ENCODE data around the gene UNC5CL.

The UNC5CL gene, protein sequence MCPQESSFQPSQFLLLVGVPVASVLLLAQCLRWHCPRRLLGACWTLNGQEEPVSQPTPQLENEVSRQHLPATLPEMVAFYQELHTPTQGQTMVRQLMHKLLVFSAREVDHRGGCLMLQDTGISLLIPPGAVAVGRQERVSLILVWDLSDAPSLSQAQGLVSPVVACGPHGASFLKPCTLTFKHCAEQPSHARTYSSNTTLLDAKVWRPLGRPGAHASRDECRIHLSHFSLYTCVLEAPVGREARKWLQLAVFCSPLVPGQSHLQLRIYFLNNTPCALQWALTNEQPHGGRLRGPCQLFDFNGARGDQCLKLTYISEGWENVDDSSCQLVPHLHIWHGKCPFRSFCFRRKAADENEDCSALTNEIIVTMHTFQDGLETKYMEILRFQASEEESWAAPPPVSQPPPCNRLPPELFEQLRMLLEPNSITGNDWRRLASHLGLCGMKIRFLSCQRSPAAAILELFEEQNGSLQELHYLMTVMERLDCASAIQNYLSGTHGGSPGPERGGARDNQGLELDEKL

DNA sequence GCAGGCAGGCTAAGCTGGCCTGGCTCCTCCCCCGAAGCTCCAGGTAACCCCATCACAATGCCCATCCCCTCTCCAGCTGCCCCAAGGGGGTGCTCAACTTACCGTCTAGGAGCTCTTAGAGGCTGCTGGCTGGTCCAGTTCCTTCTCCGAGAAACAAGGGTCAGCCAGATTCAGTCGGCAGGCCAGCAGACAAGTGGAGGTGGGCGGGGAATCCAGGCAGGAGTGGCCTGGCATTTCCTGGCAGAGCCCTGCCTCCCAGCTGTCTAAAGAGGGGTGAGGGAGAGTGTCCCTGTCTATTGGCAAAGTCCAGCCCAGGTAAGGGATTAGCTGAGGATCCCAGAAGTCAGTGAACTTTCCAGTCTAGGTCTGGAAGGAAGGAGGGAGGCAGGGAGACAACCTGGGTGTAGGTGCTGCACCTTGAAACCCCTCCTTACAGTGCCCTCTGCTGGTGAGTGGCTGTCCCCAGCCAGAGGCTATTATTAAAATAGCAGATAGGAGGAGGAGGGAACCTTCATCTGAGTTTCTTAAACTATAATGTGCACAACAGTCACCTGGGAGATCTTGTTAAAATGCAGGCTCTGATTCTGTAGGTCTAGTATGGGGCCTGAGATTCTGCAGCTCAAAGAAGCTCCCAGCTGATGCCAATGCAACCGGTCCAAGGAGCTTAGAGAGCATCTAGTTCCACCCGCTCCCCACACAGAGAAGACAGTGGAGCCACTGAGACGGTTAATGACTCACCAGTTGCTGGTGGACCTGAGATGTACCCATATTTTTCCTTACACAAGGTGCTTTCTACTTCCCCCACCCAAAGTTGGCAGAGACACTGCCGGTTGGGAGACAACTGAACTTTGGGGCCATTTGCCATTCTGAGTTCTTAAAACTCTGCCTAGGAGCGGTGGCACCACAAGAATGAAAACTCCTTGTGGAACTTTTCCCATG lies at the start of gene UNC5CL:
Gene UNC5CL (minus strand): TSS at position 162 of the 939 bp plus-strand sequence. CDS start 4,147 bp downstream, outside the sequence.
- DNase-seq (ENCODE audit: low read depth), result no peak

DNA sequence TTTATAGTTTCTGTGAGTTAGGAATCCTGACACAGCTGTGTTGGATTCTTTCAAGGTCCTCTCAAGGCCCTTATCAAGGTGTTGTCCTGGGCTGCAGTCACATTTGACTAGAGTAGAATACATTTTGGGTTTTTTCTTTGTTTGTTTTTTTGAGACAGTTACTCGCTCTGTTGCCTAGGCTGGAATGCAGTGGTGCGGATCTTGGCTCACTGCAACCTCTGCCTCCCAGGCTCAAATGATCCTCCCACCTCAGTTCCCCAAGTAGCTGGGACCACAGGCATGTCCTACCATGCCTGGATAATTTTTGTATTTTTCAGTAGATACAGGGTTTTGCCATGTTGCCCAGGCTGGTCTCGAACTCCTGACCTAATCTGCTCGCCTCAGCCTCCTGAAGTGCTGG lies 49.4 kb upstream of the UNC5CL start:
- DNase-seq (ENCODE audit: low read depth), result no peak

DNA sequence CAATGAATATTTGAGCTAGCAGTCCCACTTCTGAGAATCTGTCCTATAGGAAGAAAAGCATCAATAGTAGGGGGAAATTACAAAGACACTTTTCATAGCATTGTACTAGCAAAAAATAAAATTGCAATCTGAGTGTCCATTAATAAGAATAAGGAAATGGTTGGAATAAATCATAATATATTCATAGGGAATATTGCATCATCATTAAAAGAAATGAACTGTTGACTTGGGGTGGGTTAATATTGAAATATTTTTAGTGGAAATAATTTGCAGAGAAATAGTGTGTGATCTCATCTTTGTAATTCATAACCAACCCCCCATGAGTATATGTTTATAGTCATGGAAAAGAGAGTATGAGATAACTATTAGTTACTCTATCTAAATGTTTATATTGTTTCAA lies 46.2 kb upstream of the UNC5CL start:
- DNase-seq (ENCODE audit: low read depth), result no peak

DNA sequence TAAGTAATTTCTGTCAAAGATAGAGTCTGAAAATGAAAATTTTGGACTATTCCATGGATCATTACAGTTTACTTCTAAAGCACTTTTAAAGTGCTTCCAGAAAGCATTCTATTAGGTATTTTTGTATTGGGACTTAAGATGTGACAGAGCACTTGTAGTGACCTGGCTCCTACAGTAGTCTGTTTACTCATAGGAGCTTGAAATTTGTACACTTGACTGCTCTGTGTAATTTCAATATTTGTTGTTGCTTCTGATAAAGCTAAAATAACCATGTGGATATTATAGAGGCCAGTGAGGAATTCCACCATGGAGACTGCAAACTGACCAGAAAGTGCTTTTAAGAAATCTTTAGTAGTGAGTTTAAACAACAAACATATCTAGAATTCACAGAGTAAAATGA lies 44.1 kb upstream of the UNC5CL start:
- DNase-seq (ENCODE audit: low read depth), result no peak

DNA sequence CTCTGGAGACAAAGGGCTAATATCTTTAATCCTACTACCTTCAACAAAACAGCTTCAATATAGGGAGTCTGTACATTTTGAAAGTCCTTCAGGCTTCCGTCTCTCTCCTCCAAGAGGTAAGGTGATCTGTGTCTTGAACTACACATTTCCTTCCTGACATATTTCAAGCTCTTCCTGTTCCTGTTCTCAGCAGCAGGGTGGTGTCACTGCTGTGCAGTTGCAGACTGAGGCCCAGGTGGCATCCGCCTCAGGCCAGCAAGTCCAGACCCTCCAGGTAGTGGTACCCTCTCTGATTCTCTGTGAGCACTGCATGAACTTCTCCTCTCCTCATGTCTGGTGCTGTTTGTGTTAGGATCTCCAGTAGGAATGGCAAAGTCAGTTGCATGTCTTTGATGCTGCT lies 41.6 kb upstream of the UNC5CL start:
- DNase-seq (ENCODE audit: low read depth), result no peak

DNA sequence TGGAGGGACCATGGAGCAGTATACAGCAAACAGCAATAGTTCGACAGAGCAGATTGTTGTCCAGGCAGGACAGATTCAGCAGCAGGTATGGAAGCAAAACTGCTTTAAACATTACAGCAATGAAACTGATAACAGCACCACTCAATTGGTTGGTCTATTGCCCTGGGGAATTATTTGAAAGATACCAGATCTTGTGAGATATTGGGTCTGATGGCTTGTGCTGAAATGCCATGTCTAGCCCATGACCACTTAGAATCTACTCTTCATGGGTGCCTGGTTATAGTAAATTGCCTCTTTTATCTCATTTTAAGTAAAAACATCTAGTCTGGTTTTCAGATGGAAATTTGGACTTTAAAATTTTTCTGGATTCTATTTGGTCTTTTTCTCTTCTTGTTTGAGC lies 40.1 kb upstream of the UNC5CL start:
- no peak for DNase-seq (ENCODE audit: low read depth)

DNA sequence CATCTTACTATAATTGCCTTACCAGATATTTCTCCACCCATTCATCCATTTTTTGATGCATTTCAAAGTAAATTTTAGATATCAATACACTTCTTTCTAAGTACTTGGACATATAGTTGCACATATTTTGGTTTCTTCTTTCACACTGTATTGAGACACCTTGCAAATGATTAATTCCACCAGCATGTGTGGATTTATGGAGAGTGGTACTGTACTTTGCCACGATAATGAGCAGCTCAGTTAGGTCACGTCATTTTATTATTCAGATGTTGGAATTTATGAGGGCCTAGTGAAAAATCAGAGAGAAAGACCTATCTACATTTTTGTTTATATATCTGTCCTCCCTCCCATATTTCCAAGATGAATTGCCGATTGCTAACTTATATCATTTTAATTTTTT lies 39.1 kb upstream of the UNC5CL start:
- no peak for DNase-seq (ENCODE audit: low read depth)

DNA sequence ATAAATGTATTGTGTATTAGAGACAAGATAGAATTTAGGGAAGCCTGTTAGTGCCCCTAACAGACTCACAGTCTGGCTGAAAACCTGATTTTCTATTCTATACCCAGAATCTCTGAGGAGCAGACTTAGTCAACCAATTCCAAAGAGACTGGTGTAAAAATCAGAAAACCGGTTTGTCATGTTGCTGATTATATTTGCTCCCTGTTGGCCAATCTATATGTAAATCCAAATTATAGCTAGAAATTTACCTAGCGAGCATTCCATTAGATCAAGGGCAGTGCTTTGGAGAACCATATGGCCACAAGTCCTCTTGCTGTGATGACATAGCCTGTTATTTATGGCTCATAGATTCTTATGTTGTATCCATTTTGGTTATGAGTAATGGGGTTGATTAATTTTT lies 38.5 kb upstream of the UNC5CL start:
- DNase-seq (ENCODE audit: low read depth), result no peak

DNA sequence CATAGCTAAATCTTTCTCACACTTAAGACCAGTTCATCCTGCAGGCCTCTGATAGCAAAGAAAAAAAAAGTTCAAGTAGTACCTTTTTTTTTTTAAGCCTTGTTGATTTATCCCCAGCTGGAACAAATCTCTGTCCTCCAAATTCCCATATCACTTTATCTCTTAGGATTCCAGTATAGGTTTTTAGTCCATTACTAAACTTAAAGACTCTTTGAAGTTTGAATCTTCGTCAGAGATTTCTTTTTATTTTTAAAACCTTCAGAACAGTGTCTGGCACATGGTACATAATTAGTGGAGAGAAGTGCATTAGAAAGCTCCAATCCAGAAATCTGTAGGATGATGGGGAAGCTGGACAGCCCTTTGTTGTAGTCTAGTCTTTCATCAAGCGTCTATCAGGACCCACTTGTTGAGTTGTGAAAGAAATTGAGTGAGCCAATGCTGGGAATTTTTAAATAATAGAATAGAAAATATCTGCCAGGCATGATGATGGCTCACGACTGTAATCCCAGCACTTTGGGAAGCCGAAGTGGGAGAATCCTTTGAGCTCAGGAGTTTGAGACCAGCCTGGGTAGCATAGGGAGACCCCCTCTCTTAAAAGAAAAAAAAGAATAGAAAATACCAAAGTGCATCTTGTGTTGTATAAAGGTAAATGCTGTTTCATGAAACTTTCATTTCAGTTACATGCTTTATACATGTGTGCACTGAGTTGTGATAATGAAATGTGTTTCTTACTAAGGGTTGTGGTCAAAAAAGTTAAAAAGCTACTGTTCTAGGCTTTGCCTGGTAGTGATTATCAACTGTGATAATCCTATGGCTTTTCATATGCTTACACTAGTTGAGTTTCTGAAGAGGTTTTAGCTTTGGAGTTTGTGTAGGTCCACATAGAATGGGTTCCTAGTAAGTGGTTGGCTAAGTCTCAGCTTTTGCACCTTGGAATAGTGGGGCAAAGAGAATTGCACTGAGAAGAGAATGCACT lies 36.9 kb upstream of the UNC5CL start:
- DNase-seq (ENCODE audit: low read depth), result no peak

DNA sequence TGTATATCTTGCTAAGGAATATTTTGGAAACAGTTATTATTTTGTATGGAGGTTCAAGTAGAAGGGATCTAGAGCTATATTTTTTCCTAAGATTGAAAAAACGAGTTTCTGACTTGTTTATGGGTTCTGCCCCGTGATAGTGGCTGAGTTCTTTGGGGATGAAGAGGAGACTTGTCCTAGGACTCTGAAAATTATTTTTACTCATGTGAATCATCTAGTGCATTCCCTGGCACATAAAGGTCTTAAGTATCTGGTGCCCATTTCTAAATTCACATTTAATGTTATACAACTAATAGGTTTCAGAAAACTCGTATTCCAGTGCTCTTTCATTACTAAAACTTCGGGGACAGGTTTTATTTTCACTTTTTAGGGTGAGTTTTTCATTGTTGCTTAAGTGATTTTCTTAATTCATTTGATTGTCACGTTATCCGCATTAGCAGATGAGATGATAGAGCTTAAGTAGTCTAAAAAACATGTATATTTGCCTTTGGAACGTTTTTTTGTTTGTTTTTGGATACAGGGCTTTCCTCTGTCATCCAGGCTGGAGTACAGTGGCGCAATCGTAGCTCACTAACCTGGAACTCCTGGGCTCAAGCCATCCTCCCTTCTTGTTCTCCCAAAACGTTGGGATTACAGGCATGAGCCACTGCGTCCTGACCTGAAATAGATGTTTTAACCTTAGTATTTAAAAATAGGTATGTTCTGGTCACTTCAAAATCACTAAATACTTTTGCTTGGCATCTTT lies 35.8 kb upstream of the UNC5CL start:
- no peak for DNase-seq (ENCODE audit: low read depth)

DNA sequence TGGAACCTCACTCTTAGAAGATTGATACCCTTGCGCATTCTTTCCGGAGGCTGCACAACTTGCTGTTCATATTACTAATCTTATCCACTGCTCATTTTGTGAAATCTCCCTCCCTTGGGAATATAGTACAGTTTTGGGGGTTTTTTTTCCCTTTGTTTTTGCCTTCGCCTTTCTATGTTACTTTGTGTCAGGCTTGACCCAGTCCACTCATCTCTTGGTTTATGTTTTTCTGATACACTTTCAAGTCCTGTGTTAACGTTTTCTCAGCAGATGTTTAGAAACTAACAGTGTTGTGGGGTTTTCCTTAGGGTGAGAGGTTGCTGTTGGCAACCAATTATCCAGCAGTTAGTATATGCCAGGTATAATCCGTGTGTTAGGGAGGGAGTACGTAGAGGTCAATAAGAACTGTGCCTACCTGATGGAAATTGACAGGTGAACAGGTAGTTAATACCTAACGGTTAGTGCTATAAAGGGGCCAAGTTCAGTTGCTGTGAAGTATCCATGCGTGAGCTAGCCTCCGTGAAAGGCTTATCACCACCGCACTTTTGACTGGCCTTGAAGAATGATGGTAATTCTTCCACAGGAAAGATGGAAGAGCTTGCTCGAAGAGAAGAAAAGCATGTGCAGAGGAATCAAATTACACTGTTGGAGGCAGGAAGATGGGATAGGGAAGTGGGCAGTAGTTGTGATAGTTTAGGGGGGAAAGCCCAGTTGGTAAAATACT lies 35.1 kb upstream of the UNC5CL start:
- DNase-seq (ENCODE audit: low read depth), result no peak

DNA sequence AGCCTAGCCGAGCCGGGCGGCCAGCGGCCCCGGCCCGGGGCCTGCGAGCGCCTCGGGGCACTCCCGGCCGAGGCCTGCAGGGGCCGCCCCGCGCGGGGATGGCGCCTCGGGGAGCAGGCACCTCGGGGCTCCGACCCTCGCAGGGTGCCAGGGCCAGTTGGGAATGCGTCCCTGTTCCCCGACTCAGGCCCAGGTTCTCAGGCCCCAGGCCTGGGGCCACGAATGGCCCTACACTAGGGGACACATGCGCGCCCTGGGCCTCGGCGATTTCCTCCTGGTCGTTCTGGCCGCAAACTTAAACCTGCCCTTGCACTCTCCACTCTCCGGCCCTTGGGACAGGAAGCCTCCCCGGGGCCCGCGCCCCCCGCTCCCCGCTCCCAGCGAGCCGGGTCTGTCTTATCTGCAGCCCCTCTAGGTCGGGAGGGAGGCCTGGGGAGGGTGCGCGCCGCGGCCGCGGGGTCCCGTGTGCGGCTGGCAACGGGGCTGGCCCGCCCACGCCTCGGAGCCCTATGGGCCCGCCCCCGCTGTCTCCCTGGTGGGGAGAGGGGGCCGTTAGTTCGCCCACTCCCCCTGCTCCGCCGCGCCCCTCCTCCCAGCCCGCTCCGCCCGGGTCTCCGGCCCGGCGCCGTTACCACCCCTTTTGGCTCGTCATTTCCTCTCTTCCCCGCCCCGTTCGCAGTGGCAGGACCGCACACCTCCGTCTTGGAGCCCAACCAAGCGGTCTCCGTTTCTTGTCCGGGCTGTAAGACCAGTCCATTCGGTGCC lies 34.4 kb upstream of the UNC5CL start:
- peak; percentile 43 for DNase-seq (ENCODE audit: low read depth)

DNA sequence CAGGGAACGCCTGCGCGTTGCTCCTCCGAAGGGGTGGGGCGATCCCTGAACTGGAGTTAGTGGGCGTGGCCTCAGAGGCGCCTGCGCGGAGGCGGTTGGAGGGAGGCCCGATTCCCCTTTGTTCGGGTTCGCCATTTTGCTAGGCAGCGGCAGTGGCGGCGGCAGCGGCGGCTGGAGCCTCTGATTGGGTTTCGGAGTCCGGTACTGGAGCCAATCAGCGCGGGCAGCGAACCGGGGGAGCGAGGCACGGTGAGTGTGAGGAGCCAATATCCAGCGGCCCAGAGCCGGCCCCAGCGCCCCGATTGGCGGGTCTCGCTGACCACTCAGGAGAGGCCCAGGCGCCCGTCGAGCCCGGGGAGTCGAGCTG lies 33.8 kb upstream of the UNC5CL start, which contains the start of gene NFYA:
Gene NFYA (plus strand): TSS at position 139 of the 367 bp plus-strand sequence. CDS start 6,116 bp downstream, outside the sequence.
- no peak for DNase-seq (ENCODE audit: low read depth)

DNA sequence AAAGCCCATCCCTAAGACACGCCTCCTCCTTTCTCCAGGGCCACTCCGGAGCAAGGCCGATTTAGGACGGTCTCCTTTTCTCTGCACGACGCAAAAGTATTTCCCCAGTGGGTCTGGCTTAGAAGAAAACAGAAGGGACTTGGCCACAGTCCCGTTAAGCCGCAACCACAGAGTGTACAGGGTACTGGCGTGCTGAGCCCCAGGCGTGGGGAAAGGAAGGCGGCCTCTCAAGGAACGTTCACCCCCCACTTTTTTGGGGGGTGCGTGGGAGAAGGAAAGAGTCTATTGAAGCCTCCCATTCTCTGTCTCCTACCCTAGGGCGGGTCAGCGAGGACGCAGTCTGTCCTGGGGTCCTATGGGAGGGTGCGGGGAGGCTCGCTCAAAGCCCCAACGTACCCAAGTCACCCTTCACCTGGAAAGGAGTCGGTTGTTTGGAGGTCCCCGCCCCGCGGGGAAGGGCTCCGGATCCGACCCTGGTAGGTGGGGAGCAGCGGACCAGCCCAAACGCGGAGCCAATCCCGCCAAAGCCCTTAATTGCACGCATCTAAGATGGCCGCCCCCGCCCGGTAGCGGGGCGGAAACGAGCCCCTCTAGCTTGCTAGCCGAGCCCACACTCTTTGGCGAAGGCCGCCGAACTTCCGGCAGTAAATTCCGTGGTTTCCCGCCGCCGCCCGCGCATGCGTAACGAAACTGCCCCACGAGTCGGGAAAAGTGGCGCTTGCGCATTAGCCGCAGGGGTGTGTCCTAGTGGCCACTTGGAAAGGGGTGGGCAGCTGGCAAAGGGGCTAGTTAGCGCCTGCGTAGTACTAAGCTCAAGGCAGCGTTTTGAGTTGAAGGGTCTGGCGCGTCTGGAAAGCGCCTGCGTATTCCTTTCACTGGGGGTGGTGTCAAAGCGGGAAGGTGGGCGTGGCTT lies 33.2 kb upstream of the UNC5CL start, which contains the start of gene OARD1:
Gene OARD1 (minus strand): TSS at position 434 of the 913 bp plus-strand sequence. CDS start 722 bp downstream, outside the sequence.
- DNase-seq (ENCODE audit: low read depth), result peak; percentile 99

DNA sequence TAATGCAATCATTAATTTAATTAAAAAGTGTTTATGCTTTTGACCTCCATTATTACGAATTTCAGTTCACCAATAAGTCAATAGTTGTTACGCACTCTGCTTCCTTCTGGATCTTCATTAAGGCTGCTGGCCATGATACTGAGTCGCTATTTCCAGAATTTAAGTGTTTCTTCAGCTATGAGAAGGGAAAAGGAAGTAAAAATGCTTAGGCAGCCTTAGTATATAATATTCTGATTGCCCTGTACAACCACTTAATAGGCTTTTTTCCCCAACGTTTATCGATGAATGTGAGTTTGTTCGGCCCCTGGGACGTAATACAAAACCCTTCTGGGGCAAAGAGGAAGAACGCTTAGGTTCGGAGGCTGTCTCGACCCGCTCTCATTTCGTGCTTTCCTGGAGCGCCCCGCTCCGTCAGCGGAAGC lies 32.5 kb upstream of the UNC5CL start:
- DNase-seq (ENCODE audit: low read depth), result no peak

DNA sequence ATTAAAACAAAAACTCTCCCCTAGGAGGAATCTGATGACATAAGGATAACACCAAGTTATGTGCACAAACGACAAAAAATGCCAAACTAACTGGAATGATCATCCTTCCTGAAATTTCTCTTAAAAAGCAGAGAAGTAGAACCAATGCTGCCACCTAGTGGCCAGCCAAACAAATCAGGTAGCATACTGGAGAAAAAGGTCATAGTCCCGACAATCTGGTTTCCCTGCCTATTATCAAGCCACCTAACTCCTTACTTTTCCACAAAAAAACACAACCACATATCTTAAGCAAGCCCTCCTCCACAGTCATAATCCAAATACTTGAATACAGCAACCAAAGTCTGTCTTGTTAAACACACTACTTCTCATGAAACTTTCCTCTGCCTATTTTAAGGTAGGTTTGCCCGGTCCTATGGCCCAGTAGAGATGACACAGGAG lies 27.9 kb upstream of the UNC5CL start:
- DNase-seq (ENCODE audit: low read depth), result peak; percentile 49

DNA sequence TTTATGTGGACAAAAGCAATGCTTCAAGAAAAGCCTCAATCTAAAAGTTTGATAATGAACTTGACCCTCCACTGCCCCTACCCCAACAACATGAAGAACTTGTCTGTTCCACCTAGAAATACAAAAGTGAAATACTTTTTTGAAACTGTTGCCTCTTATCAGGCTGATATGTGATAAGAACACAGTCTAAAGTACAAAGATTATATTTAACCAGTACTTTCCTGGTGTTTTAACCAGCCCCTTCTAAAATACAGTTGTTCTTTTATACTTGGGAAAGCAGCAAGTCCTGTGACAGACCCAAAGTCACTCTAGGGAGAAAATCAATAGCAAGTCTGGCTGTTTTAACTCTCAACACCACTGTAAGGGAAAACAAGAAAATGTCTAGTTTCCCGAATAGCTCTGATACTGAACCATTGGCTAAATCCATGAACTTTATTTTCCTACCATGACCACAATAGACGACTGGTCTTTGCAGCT lies 26.6 kb upstream of the UNC5CL start:
- no peak for DNase-seq (ENCODE audit: low read depth)

DNA sequence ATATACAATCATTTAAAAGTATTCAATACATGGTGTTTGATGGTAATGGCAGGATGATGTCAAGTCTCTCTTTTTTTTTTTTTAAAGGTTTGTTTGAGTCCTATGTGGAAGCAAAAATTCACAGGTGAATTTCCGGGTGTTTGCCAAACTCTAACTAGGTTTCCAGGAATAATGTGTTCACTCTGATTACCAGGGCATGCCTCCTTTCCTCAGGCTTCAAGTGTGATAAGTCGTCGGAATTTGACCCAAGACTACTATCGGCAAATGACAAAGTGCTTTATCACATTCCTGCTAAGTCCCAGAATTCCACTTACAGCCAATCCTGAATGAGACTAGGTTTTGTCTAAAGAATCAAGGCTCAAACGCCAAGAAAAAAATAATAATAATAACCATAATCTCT lies 25.8 kb upstream of the UNC5CL start:
- DNase-seq (ENCODE audit: low read depth), result no peak
